ENCODE results near the gene RAD23A. TPM values are rescaled to one million over a fixed set of nuclear protein-coding genes. Genes with fewer than 3 reads are reported as not detected.

Gene RAD23A
- total and polyA plus RNA-seq, 9 of the 15 experiments (the other 6 are each of a cell fraction or from before 2014, with no cell fraction given) = 9.5 to 181 (median 101) TPM

- in situ Hi-C loops (cut with MboI) = no loop called here
- no peaks in the 10 kb centered on the region for H3K9me3 ChIP-seq (replicated peaks; ENCODE audit: control insufficient read depth, insufficient read depth, low read depth, low read length)
- H4K20me1 ChIP-seq (replicated peaks; ENCODE audit: control insufficient read depth, insufficient read depth, low read length) = peaks cover 7% of the 10 kb centered on the region
- H3K4me3 ChIP-seq = peak overlapping the region; percentile 66
- BruUV-seq (replicated peaks) = TSS peak; percentile 50
- peak; percentile 11 for FAIRE-seq
- intact Hi-C loops (cut with micrococcal nuclease) = no loop called here
- DNase-seq (ENCODE audit: extremely low read depth in 1 of 4, low spot score in 3 of 4) = no peak
- no peak for ATAC-seq
- peaks cover 11 to 26% of the 10 kb centered on the region in 2 experiments; a peak in 4 of 5 replicates for H3K4me1 ChIP-seq (replicated peaks in 1 of 2; ENCODE audit: control insufficient read depth in 2 of 2, insufficient read depth in 2 of 2, low read length in 2 of 2)
- ChIA-PET POLR2A (interaction anchor here (0.6 to 2.3 kb wide), 13 partner anchors 8 to 132 kb away, joined by 3 to 14 read pairs (median 4); partner anchors contain the start of genes CALR, FARSA, GADD45GIP1 and KLF1), CTCF (ENCODE audit: low intra/inter-chr PET ratio) (interaction anchor here (0.8 kb wide), 1 partner anchor 61 kb away, joined by 3 read pairs; no protein-coding TSS in a partner anchor)
- peak overlapping the region; percentile 95 for H3K4me2 ChIP-seq (ENCODE audit: insufficient read depth, low read length)
- peak overlapping the region; percentile 91 to 96 for H3K9ac ChIP-seq (ENCODE audit: insufficient read depth in 1 of 2, low read depth in 2 of 2, low read length in 2 of 2)
- no peaks in the 10 kb centered on the region for H3K27me3 ChIP-seq (ENCODE audit: control insufficient read depth in 2 of 2, insufficient read depth in 2 of 2, low read length in 2 of 2)
- H3K9me1 ChIP-seq (ENCODE audit: control insufficient read depth, insufficient read depth, low read length) = peaks cover 10% of the 10 kb centered on the region
- no peak overlapping the region for H2AFZ ChIP-seq (ENCODE audit: low read depth, low read length)
- peaks cover 76% of the 10 kb centered on the region for H3K36me3 ChIP-seq (ENCODE audit: control insufficient read depth, insufficient read depth, low read length)
- H3K27ac ChIP-seq (ENCODE audit: extremely low read depth, low read depth, low read length) = peak overlapping the region; percentile 88
- H3K79me2 ChIP-seq (ENCODE audit: control insufficient read depth, insufficient read depth, low read length) = peaks cover 47% of the 10 kb centered on the region
- 31% methylated on average over 14 of the region's 14 CpGs for WGBS (ENCODE audit: insufficient coverage, low coverage, missing lambda C conversion rate)
- TF ChIP-seq AFF4 (CRISPR knock-in tag; IDR thresholded peaks at IDR 0.05) (0 out of 2 replicates have a peak, but pooled peaks have one; percentile 71), KDM1A (IDR thresholded peaks at IDR 0.05) (peak in 1 of 2 experiments; percentile 13; a peak in 1 of 4 replicates), MYC (IDR thresholded peaks at IDR 0.05; ENCODE audit: low read depth, low read length) (no peak), MYC (CRISPR knock-in tag; IDR thresholded peaks at IDR 0.05; ENCODE audit: borderline replicate concordance, low read depth) (no peak), NR4A1 (CRISPR knock-in tag; IDR thresholded peaks at IDR 0.05) (no peak), NR4A1 (tag; IDR thresholded peaks at IDR 0.05) (no peak)
- TF ChIP-seq, protein P1, sequence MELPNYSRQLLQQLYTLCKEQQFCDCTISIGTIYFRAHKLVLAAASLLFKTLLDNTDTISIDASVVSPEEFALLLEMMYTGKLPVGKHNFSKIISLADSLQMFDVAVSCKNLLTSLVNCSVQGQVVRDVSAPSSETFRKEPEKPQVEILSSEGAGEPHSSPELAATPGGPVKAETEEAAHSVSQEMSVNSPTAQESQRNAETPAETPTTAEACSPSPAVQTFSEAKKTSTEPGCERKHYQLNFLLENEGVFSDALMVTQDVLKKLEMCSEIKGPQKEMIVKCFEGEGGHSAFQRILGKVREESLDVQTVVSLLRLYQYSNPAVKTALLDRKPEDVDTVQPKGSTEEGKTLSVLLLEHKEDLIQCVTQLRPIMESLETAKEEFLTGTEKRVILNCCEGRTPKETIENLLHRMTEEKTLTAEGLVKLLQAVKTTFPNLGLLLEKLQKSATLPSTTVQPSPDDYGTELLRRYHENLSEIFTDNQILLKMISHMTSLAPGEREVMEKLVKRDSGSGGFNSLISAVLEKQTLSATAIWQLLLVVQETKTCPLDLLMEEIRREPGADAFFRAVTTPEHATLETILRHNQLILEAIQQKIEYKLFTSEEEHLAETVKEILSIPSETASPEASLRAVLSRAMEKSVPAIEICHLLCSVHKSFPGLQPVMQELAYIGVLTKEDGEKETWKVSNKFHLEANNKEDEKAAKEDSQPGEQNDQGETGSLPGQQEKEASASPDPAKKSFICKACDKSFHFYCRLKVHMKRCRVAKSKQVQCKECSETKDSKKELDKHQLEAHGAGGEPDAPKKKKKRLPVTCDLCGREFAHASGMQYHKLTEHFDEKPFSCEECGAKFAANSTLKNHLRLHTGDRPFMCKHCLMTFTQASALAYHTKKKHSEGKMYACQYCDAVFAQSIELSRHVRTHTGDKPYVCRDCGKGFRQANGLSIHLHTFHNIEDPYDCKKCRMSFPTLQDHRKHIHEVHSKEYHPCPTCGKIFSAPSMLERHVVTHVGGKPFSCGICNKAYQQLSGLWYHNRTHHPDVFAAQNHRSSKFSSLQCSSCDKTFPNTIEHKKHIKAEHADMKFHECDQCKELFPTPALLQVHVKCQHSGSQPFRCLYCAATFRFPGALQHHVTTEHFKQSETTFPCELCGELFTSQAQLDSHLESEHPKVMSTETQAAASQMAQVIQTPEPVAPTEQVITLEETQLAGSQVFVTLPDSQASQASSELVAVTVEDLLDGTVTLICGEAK (IDR thresholded peaks at IDR 0.05) = 0 out of 2 replicates have a peak, but pooled peaks have one; percentile 35
- TF ChIP-seq, protein P1 (CRISPR knock-in tag; IDR thresholded peaks at IDR 0.05) = no peak
These were observed 1.3 kb downstream of the RAD23A start for GRCh38 chr19:12946731-12947496.

Measured in K562 (cell line).